ENCODE measurements around the gene LSM14A. TPM values are rescaled to one million over a fixed set of nuclear protein-coding genes. Genes with fewer than 3 reads are reported as not detected.
"Not testable (repeated sequence)": the region's sequence is repeated elsewhere in the genome, so short reads cannot be mapped to it uniquely, and the experiment has no call there.

The LSM14A gene
- polyA plus RNA-seq, 6 donors from 2014 or later = 165 to 191 (median 176) TPM

- ATAC-seq (ENCODE audit: low read depth in 2 of 2) = no peak
- DNase-seq = no peak
- Mint-ChIP-seq H3K27me3 (no peaks in the 10 kb centered on the region), H3K4me3 (peak overlapping the region in 3 of 8 donors; percentile 28 to 64 (median 56)), H3K27ac (peak overlapping the region in 4 of 6 donors; percentile 4 to 74 (median 34)), H3K36me3 (peaks cover 0 to 4% of the 10 kb centered on the region in 2 donors), H3K4me1 (peaks cover 55 to 83% (median 68%) of the 10 kb centered on the region in 3 donors), H3K9me3 (no peaks in the 10 kb centered on the region)
Observed at GRCh38 chr19:34188408-34188807, 16.1 kb downstream of the LSM14A start.

GRCh38 chr19:34189199-34189916 is 17.1 kb downstream of the LSM14A start:
- Mint-ChIP-seq H3K27me3 (no peaks in the 10 kb centered on the region), H3K36me3 (peaks cover 0 to 7% of the 10 kb centered on the region in 2 donors), H3K4me3 (peak overlapping the region in 1 of 8 donors; percentile 5), H3K4me1 (peaks cover 63 to 91% (median 77%) of the 10 kb centered on the region in 3 donors), H3K27ac (peak overlapping the region in 1 of 6 donors; percentile 7), H3K9me3 (no peaks in the 10 kb centered on the region)
- DNase-seq (no peak), ATAC-seq (ENCODE audit: low read depth in 2 of 2) (no peak)

GRCh38 chr19:34189917-34190425 is 17.7 kb downstream of the LSM14A start:
- ATAC-seq (ENCODE audit: low read depth in 2 of 2) (no peak), DNase-seq (no peak)
- no peaks in the 10 kb centered on the region for H3K9me3 Mint-ChIP-seq
- H3K36me3 Mint-ChIP-seq = peaks cover 0 to 9% of the 10 kb centered on the region in 2 donors
- H3K27ac Mint-ChIP-seq = peak overlapping the region in 3 of 6 donors; percentile 7 to 96 (median 11)
- no peaks in the 10 kb centered on the region for H3K27me3 Mint-ChIP-seq
- peaks cover 65 to 88% (median 78%) of the 10 kb centered on the region in 3 donors for H3K4me1 Mint-ChIP-seq
- H3K4me3 Mint-ChIP-seq = peak overlapping the region in 3 of 8 donors; percentile 7 to 29 (median 12)

GRCh38 chr19:34191355-34191962 is 19.2 kb downstream of the LSM14A start:
- Mint-ChIP-seq H3K27me3 (no peaks in the 10 kb centered on the region), H3K4me1 (peaks cover 55 to 73% (median 70%) of the 10 kb centered on the region in 3 donors), H3K27ac (peak overlapping the region; percentile 44 to 94 (median 82)), H3K9me3 (no peaks in the 10 kb centered on the region), H3K36me3 (peaks cover 7 to 9% of the 10 kb centered on the region in 2 donors), H3K4me3 (peak overlapping the region; percentile 7 to 78 (median 38))
- ATAC-seq (ENCODE audit: low read depth in 2 of 2) (no peak), DNase-seq (no peak)

GRCh38 chr19:34193439-34193838 is 21.1 kb downstream of the LSM14A start:
- H3K9me3 Mint-ChIP-seq = no peaks in the 10 kb centered on the region
- ATAC-seq (ENCODE audit: low read depth in 2 of 2) (peak; percentile 58 to 69), DNase-seq (no peak)
- peaks cover 7 to 9% of the 10 kb centered on the region in 2 donors for H3K36me3 Mint-ChIP-seq
- H3K4me3 Mint-ChIP-seq = peak overlapping the region; percentile 11 to 85 (median 60)
- H3K27me3 Mint-ChIP-seq = no peaks in the 10 kb centered on the region
- H3K27ac Mint-ChIP-seq = peak overlapping the region; percentile 76 to 90 (median 81)
- peaks cover 48 to 61% (median 57%) of the 10 kb centered on the region in 3 donors for H3K4me1 Mint-ChIP-seq

- peaks cover 7 to 9% of the 10 kb centered on the region in 2 donors for H3K36me3 Mint-ChIP-seq
- no peaks in the 10 kb centered on the region for H3K27me3 Mint-ChIP-seq
- H3K4me1 Mint-ChIP-seq = peaks cover 45 to 56% (median 53%) of the 10 kb centered on the region in 3 donors
- DNase-seq (no peak), ATAC-seq (ENCODE audit: low read depth in 2 of 2) (no peak)
- H3K9me3 Mint-ChIP-seq = no peaks in the 10 kb centered on the region
- peak overlapping the region; percentile 11 to 85 (median 60) for H3K4me3 Mint-ChIP-seq
- H3K27ac Mint-ChIP-seq = peak overlapping the region in 5 of 6 donors; percentile 76 to 90 (median 84)
Observed at GRCh38 chr19:34193876-34194275, 21.6 kb downstream of the LSM14A start.

- Mint-ChIP-seq H3K27me3 (no peaks in the 10 kb centered on the region), H3K4me1 (peaks cover 14 to 42% (median 19%) of the 10 kb centered on the region in 3 donors), H3K27ac (peak overlapping the region in 5 of 6 donors; percentile 2 to 78 (median 67)), H3K9me3 (no peaks in the 10 kb centered on the region), H3K36me3 (peaks cover 0 to 5% of the 10 kb centered on the region in 2 donors), H3K4me3 (peak overlapping the region in 6 of 8 donors; percentile 27 to 55 (median 36))
- ATAC-seq (ENCODE audit: low read depth in 2 of 2) = peak; percentile 50 to 67
- DNase-seq = no peak
Observed at GRCh38 chr19:34201133-34201532, 28.8 kb downstream of the LSM14A start.

- not testable (repeated sequence) for H3K36me3 Mint-ChIP-seq; DNase-seq; H3K4me3 Mint-ChIP-seq; ATAC-seq (ENCODE audit: low read depth in 2 of 2); H3K27me3 Mint-ChIP-seq; H3K9me3 Mint-ChIP-seq
- Mint-ChIP-seq H3K4me1 (peaks cover 8 to 34% (median 12%) of the 10 kb centered on the region in 3 donors), H3K27ac (peak overlapping the region in 2 of 6 donors; percentile 42 to 86)
Observed at GRCh38 chr19:34205324-34205723, 33.0 kb downstream of the LSM14A start.

GRCh38 chr19:34208291-34208884 is 36.1 kb downstream of the LSM14A start:
- Mint-ChIP-seq H3K27ac (peak overlapping the region in 1 of 6 donors; percentile 70), H3K4me1 (peaks cover 0 to 7% (median 3%) of the 10 kb centered on the region in 3 donors), H3K4me3 (no peak overlapping the region), H3K36me3 (peaks cover 7 to 9% of the 10 kb centered on the region in 2 donors), H3K27me3 (no peaks in the 10 kb centered on the region), H3K9me3 (no peaks in the 10 kb centered on the region)
- ATAC-seq (ENCODE audit: low read depth in 2 of 2) = no peak
- no peak for DNase-seq

- H3K27ac Mint-ChIP-seq = peak overlapping the region in 1 of 6 donors; percentile 24
- peaks cover 4 to 7% of the 10 kb centered on the region in 2 donors for H3K36me3 Mint-ChIP-seq
- no peak for DNase-seq
- H3K27me3 Mint-ChIP-seq = no peaks in the 10 kb centered on the region
- no peaks in the 10 kb centered on the region for H3K9me3 Mint-ChIP-seq
- H3K4me1 Mint-ChIP-seq = peaks cover 0 to 3% (median 2%) of the 10 kb centered on the region in 3 donors
- no peak for ATAC-seq (ENCODE audit: low read depth in 2 of 2)
- H3K4me3 Mint-ChIP-seq = no peak overlapping the region
Observed at GRCh38 chr19:34209726-34210125, 37.4 kb downstream of the LSM14A start.

- no peak overlapping the region for H3K4me3 Mint-ChIP-seq
- no peak for DNase-seq
- no peaks in the 10 kb centered on the region for H3K9me3 Mint-ChIP-seq
- H3K36me3 Mint-ChIP-seq = no peaks in the 10 kb centered on the region
- no peaks in the 10 kb centered on the region for H3K27me3 Mint-ChIP-seq
- H3K4me1 Mint-ChIP-seq = peaks cover 8 to 15% (median 9%) of the 10 kb centered on the region in 3 donors
- no peak overlapping the region for H3K27ac Mint-ChIP-seq
- ATAC-seq (ENCODE audit: low read depth in 2 of 2) = no peak
Observed at GRCh38 chr19:34213283-34213682, 41.0 kb downstream of the LSM14A start.

GRCh38 chr19:34214040-34214439 is 41.7 kb downstream of the LSM14A start:
- no peak for ATAC-seq (ENCODE audit: low read depth in 2 of 2)
- H3K27ac Mint-ChIP-seq = peak overlapping the region in 1 of 6 donors; percentile 57
- no peaks in the 10 kb centered on the region for H3K9me3 Mint-ChIP-seq
- H3K4me1 Mint-ChIP-seq = peaks cover 13 to 21% (median 16%) of the 10 kb centered on the region in 3 donors
- DNase-seq = no peak
- no peak overlapping the region for H3K4me3 Mint-ChIP-seq
- H3K27me3 Mint-ChIP-seq = no peaks in the 10 kb centered on the region
- no peaks in the 10 kb centered on the region for H3K36me3 Mint-ChIP-seq

- ATAC-seq (ENCODE audit: low read depth in 2 of 2) (no peak), DNase-seq (no peak)
- H3K36me3 Mint-ChIP-seq = no peaks in the 10 kb centered on the region
- no peaks in the 10 kb centered on the region for H3K27me3 Mint-ChIP-seq
- peaks cover 18 to 26% (median 22%) of the 10 kb centered on the region in 3 donors for H3K4me1 Mint-ChIP-seq
- H3K4me3 Mint-ChIP-seq = peak overlapping the region in 1 of 8 donors; percentile 21
- no peak overlapping the region for H3K27ac Mint-ChIP-seq
- H3K9me3 Mint-ChIP-seq = no peaks in the 10 kb centered on the region
Observed at GRCh38 chr19:34215006-34215665, 42.8 kb downstream of the LSM14A start.
